RWPE2 (cell line): ENCODE results near the gene DDX39A.

Source experiments
- ATAC-seq: fragments of 200-7000 bp; cut with Tn5 transposase; 3 replicates; pipeline ENCODE4 v1.9.1; 2021; ENCODE audit warnings: low read depth
- DNase-seq: peaks from one replicate; pipeline ENCODE4 v3.0.0-alpha.2; 2020; ENCODE audit warnings: low spot score
- H3K27ac ChIP-seq: fragments of 450-650 bp; 2 replicates; pipeline ENCODE4 v1.5.1; 2017; ENCODE audit warnings: mild to moderate bottlenecking; ENCODE audit not compliant: poor library complexity, severe bottlenecking
- H3K27me3 ChIP-seq: fragments of 250-450 bp; sonication (Bioruptor Pico); 2 replicates; pipeline ENCODE4 v1.5.1; 2021; ENCODE audit warnings: mild to moderate bottlenecking, moderate library complexity; ENCODE audit not compliant: insufficient read depth, poor library complexity, severe bottlenecking
- H3K36me3 ChIP-seq: fragments of 250-450 bp; sonication (Bioruptor Pico); 2 replicates; pipeline ENCODE4 v1.5.1; 2020; ENCODE audit warnings: low read depth, mild to moderate bottlenecking, moderate library complexity
- H3K4me1 ChIP-seq: fragments of 250-450 bp; sonication (Bioruptor Pico); 2 replicates; pipeline ENCODE4 v1.5.1; 2021; ENCODE audit warnings: mild to moderate bottlenecking, moderate library complexity; ENCODE audit not compliant: insufficient read depth, poor library complexity, severe bottlenecking
- H3K4me3 ChIP-seq: fragments of 250-450 bp; sonication (Bioruptor Pico); 2 replicates; pipeline ENCODE4 v1.5.1; 2021; ENCODE audit warnings: mild to moderate bottlenecking, moderate library complexity; ENCODE audit not compliant: severe bottlenecking
- H3K9me3 ChIP-seq: fragments of 250-450 bp; sonication (Bioruptor Pico); 2 replicates; pipeline ENCODE4 v1.5.1; 2021; ENCODE audit warnings: mild to moderate bottlenecking, moderate library complexity; ENCODE audit not compliant: severe bottlenecking
- CTCF ChIP-seq: fragments of 450-650 bp; IDR thresholded peaks from one replicate; pipeline ENCODE4 v1.5.1; 2017; ENCODE audit warnings: mild to moderate bottlenecking, moderate library complexity; ENCODE audit not compliant: poor library complexity, severe bottlenecking

Gene DDX39A

GRCh38 chr19:14409146-14410023, 9.8 kb downstream of the DDX39A start:
- no peaks in the 10 kb centered on the region for H3K9me3 ChIP-seq
- no peak for TF ChIP-seq CTCF
- peaks cover 78% of the 10 kb centered on the region for H3K36me3 ChIP-seq
- no peak overlapping the region for H3K4me3 ChIP-seq
- no peak for ATAC-seq
- DNase-seq = no peak
- H3K4me1 ChIP-seq = no peaks in the 10 kb centered on the region
- no peaks in the 10 kb centered on the region for H3K27me3 ChIP-seq
- no peak overlapping the region for H3K27ac ChIP-seq

GRCh38 chr19:14408491-14409145, 10.5 kb downstream of the DDX39A start:
- no peak for TF ChIP-seq CTCF
- Histone ChIP-seq H3K36me3 (peaks cover 70% of the 10 kb centered on the region), H3K4me3 (no peak overlapping the region), H3K4me1 (no peaks in the 10 kb centered on the region), H3K9me3 (no peaks in the 10 kb centered on the region), H3K27ac (no peak overlapping the region), H3K27me3 (no peaks in the 10 kb centered on the region)
- ATAC-seq (no peak), DNase-seq (no peak)

GRCh38 chr19:14407605-14408484, 11.3 kb downstream of the DDX39A start:
- no peak for DNase-seq
- no peak for ATAC-seq
- H3K27ac ChIP-seq = no peak overlapping the region
- H3K9me3 ChIP-seq = no peaks in the 10 kb centered on the region
- no peak overlapping the region for H3K4me3 ChIP-seq
- no peaks in the 10 kb centered on the region for H3K27me3 ChIP-seq
- H3K36me3 ChIP-seq = peaks cover 71% of the 10 kb centered on the region
- no peaks in the 10 kb centered on the region for H3K4me1 ChIP-seq
- TF ChIP-seq CTCF = no peak

- Histone ChIP-seq H3K27me3 (no peaks in the 10 kb centered on the region), H3K27ac (no peak overlapping the region), H3K4me1 (no peaks in the 10 kb centered on the region), H3K9me3 (no peaks in the 10 kb centered on the region), H3K36me3 (peaks cover 65% of the 10 kb centered on the region), H3K4me3 (no peak overlapping the region)
- DNase-seq (no peak), ATAC-seq (no peak)
- no peak for TF ChIP-seq CTCF
Measured at GRCh38 chr19:14406645-14407401, 12.3 kb downstream of the DDX39A start.
